Measurements from ENCODE around the gene MRPS30. TPM values are rescaled to one million over a fixed set of nuclear protein-coding genes. Genes with fewer than 3 reads are reported as not detected.

The MRPS30 gene
- total RNA-seq, 1 donor from 2014 or later = 52.2 TPM

- peaks cover 15% of the 10 kb centered on the region for H3K4me1 Mint-ChIP-seq
- DNase-seq (ENCODE audit: low read depth, low spot score) = no peak
- peaks cover 11% of the 10 kb centered on the region for H3K9me3 Mint-ChIP-seq
- peaks cover 22% of the 10 kb centered on the region for H3K36me3 Mint-ChIP-seq (ENCODE audit: low read depth)
- TF ChIP-seq CTCF (conservative IDR thresholded peaks at IDR 0.05) = no peak
- no peak overlapping the region for H3K27ac Mint-ChIP-seq (ENCODE audit: unreplicated experiment)
- no peak overlapping the region for H3K4me3 Mint-ChIP-seq
- H3K27me3 Mint-ChIP-seq (ENCODE audit: low read depth) = no peaks in the 10 kb centered on the region
These were observed 20.0 kb downstream of the MRPS30 start for GRCh38 chr5:44828719-44829118.

- Mint-ChIP-seq H3K27me3 (ENCODE audit: low read depth) (no peaks in the 10 kb centered on the region), H3K36me3 (ENCODE audit: low read depth) (peaks cover 26% of the 10 kb centered on the region), H3K4me1 (peaks cover 15% of the 10 kb centered on the region), H3K9me3 (peaks cover 15% of the 10 kb centered on the region), H3K27ac (ENCODE audit: unreplicated experiment) (no peak overlapping the region), H3K4me3 (no peak overlapping the region)
- TF ChIP-seq CTCF (conservative IDR thresholded peaks at IDR 0.05) = no peak
- DNase-seq (ENCODE audit: low read depth, low spot score) = no peak
These were observed 22.2 kb downstream of the MRPS30 start for GRCh38 chr5:44830951-44831350.

- Mint-ChIP-seq H3K27me3 (ENCODE audit: low read depth) (no peaks in the 10 kb centered on the region), H3K4me3 (no peak overlapping the region), H3K9me3 (peaks cover 18% of the 10 kb centered on the region), H3K27ac (ENCODE audit: unreplicated experiment) (no peak overlapping the region), H3K4me1 (no peaks in the 10 kb centered on the region), H3K36me3 (ENCODE audit: low read depth) (peaks cover 28% of the 10 kb centered on the region)
- no peak for TF ChIP-seq CTCF (conservative IDR thresholded peaks at IDR 0.05)
- DNase-seq (ENCODE audit: low read depth, low spot score) = no peak
These were observed 24.5 kb downstream of the MRPS30 start for GRCh38 chr5:44833249-44833648.

- peaks cover 32% of the 10 kb centered on the region for H3K36me3 Mint-ChIP-seq (ENCODE audit: low read depth)
- TF ChIP-seq CTCF (conservative IDR thresholded peaks at IDR 0.05) = no peak
- DNase-seq (ENCODE audit: low read depth, low spot score) = no peak
- no peaks in the 10 kb centered on the region for H3K27me3 Mint-ChIP-seq (ENCODE audit: low read depth)
- peaks cover 21% of the 10 kb centered on the region for H3K9me3 Mint-ChIP-seq
- no peak overlapping the region for H3K27ac Mint-ChIP-seq (ENCODE audit: unreplicated experiment)
- no peaks in the 10 kb centered on the region for H3K4me1 Mint-ChIP-seq
- no peak overlapping the region for H3K4me3 Mint-ChIP-seq
These were observed 26.9 kb downstream of the MRPS30 start for GRCh38 chr5:44835693-44836092.

- Mint-ChIP-seq H3K27me3 (ENCODE audit: low read depth) (no peaks in the 10 kb centered on the region), H3K4me3 (no peak overlapping the region), H3K27ac (ENCODE audit: unreplicated experiment) (no peak overlapping the region), H3K9me3 (peaks cover 16% of the 10 kb centered on the region), H3K36me3 (ENCODE audit: low read depth) (peaks cover 25% of the 10 kb centered on the region), H3K4me1 (no peaks in the 10 kb centered on the region)
- DNase-seq (ENCODE audit: low read depth, low spot score) = no peak
- no peak for TF ChIP-seq CTCF (conservative IDR thresholded peaks at IDR 0.05)
These were observed 30.4 kb downstream of the MRPS30 start for GRCh38 chr5:44839018-44839681.
